Measurements from ENCODE around the gene DMBX1. TPM values are rescaled to one million over a fixed set of nuclear protein-coding genes. Genes with fewer than 3 reads are reported as not detected.

The DMBX1 gene
- total RNA-seq, 5 donors from 2014 or later (not counting 1 experiment from before 2014, with no cell fraction given), result not detected

DNA sequence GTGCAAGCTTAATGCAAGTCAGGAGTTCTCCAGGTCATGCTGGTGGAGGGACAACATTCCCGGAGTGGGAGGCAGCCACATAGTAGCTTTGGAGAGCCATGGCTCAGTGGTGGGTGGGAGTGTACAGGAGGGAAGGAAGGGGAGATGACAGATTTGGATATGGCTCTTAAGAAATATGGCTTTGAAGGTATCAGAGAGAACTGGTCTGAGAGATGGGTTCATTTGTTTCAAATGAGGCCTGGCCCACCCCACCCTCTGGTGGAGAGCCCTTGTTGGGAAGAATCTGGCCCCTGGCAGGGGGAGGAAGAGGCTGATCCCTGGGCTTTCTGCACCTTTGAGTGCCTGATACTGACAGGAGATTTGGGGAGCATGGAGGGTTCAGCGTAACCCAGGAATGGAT is 6.1 kb downstream of the DMBX1 start:
- Histone ChIP-seq H3K4me1 (ENCODE audit: control insufficient read depth in 1 of 2, extremely low read depth in 1 of 2, insufficient read depth in 2 of 2, low read length in 2 of 2) (peaks cover 0 to 3% of the 10 kb centered on the region in 2 experiments), H3K27ac (ENCODE audit: low read length) (no peak overlapping the region), H3K4me3 (ENCODE audit: control insufficient read depth in 1 of 2, extremely low read depth in 1 of 2, low read length in 1 of 2) (no peak overlapping the region), H3K9me3 (no peaks in the 10 kb centered on the region), H3K27me3 (replicated peaks in 1 of 2; ENCODE audit: control insufficient read depth in 2 of 2, extremely low read depth in 1 of 2, insufficient read depth in 2 of 2, low read length in 1 of 2) (peaks cover 23 to 63% of the 10 kb centered on the region in 2 experiments), H3K36me3 (ENCODE audit: control insufficient read depth in 2 of 2, extremely low read depth in 1 of 2, insufficient read depth in 1 of 2, low read length in 1 of 2) (no peaks in the 10 kb centered on the region)
- H3K27ac Mint-ChIP-seq, result no peak overlapping the region
- ChIA-PET POLR2A (no interaction called here), CTCF (no interaction called here)
- H3K4me1 Mint-ChIP-seq, result peaks cover 0 to 3% (median 0%) of the 10 kb centered on the region in 3 donors
- WGBS (ENCODE audit: insufficient coverage), result 75% methylated on average over 1 of the region's 2 CpGs
- peaks cover 48 to 68% of the 10 kb centered on the region in 2 donors for H3K27me3 Mint-ChIP-seq
- no peaks in the 10 kb centered on the region for H3K36me3 Mint-ChIP-seq
- ATAC-seq (replicated peaks in 1 of 4) (no peak), DNase-seq (no peak)
- no peaks in the 10 kb centered on the region for H3K9me3 Mint-ChIP-seq
- no peak overlapping the region for H3K4me3 Mint-ChIP-seq

DNA sequence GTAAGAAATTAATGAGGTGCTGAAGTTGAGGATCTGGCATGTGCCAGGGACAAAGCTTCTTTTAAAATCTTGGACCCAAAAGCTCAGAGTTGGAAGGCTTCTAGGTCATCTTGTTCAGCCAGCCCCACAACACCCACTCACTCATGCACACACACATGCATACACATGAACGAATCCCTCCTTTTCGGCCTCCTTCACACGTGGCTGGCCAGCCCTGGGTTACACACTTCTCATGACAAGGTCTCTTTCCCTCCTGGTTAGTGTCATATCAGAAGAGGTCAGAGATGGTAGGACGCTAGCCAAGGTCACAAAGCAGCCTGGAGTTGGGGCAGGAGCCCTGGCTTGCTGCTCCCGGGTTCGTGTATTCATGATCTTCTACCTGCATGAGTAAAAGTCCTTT is 6.9 kb downstream of the DMBX1 start:
- 57% methylated on average over 4 of the region's 6 CpGs for WGBS (ENCODE audit: insufficient coverage)
- Mint-ChIP-seq H3K27ac (no peak overlapping the region), H3K36me3 (no peaks in the 10 kb centered on the region), H3K4me1 (peaks cover 0 to 3% (median 0%) of the 10 kb centered on the region in 3 donors), H3K4me3 (no peak overlapping the region), H3K9me3 (no peaks in the 10 kb centered on the region), H3K27me3 (peaks cover 49 to 64% of the 10 kb centered on the region in 2 donors)
- ATAC-seq (replicated peaks in 1 of 4) (no peak), DNase-seq (no peak)
- Histone ChIP-seq H3K4me3 (ENCODE audit: control insufficient read depth in 1 of 2, extremely low read depth in 1 of 2, low read length in 1 of 2) (no peak overlapping the region), H3K9me3 (no peaks in the 10 kb centered on the region), H3K36me3 (ENCODE audit: control insufficient read depth in 2 of 2, extremely low read depth in 1 of 2, insufficient read depth in 1 of 2, low read length in 1 of 2) (no peaks in the 10 kb centered on the region), H3K27me3 (replicated peaks in 1 of 2; ENCODE audit: control insufficient read depth in 2 of 2, extremely low read depth in 1 of 2, insufficient read depth in 2 of 2, low read length in 1 of 2) (peaks cover 23 to 55% of the 10 kb centered on the region in 2 experiments), H3K27ac (ENCODE audit: low read length) (no peak overlapping the region), H3K4me1 (ENCODE audit: control insufficient read depth in 1 of 2, extremely low read depth in 1 of 2, insufficient read depth in 2 of 2, low read length in 2 of 2) (no peaks in the 10 kb centered on the region)
- ChIA-PET CTCF (no interaction called here), POLR2A (no interaction called here)

DNA sequence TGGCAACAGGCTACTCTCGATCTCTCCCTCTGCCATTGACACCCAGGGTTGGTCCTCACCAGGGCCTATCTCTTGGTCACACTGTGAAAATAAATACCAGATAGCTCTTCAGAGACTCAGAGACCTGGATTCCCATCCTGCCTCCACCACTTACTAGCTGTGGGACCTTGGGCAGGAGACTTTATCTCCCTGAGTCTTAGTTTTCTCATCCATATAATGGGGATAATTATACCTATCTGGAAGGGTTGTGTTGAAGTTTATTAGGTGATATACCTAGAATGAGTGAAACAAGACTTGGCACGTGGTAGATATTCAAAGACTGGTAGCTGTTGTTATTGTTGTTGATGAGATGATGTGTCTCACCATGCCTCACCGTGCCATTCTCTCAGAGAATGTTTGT is 7.4 kb downstream of the DMBX1 start:
- Mint-ChIP-seq H3K27me3 (peaks cover 46 to 61% of the 10 kb centered on the region in 2 donors), H3K9me3 (no peaks in the 10 kb centered on the region), H3K27ac (no peak overlapping the region), H3K36me3 (no peaks in the 10 kb centered on the region), H3K4me1 (no peaks in the 10 kb centered on the region), H3K4me3 (no peak overlapping the region)
- DNase-seq (no peak), ATAC-seq (replicated peaks in 1 of 4) (no peak)
- ChIA-PET CTCF (no interaction called here), POLR2A (no interaction called here)
- Histone ChIP-seq H3K27me3 (replicated peaks in 1 of 2; ENCODE audit: control insufficient read depth in 2 of 2, extremely low read depth in 1 of 2, insufficient read depth in 2 of 2, low read length in 1 of 2) (peaks cover 18 to 51% of the 10 kb centered on the region in 2 experiments), H3K27ac (ENCODE audit: low read length) (no peak overlapping the region), H3K4me3 (ENCODE audit: control insufficient read depth in 1 of 2, extremely low read depth in 1 of 2, low read length in 1 of 2) (no peak overlapping the region), H3K9me3 (no peaks in the 10 kb centered on the region), H3K36me3 (ENCODE audit: control insufficient read depth in 2 of 2, extremely low read depth in 1 of 2, insufficient read depth in 1 of 2, low read length in 1 of 2) (no peaks in the 10 kb centered on the region), H3K4me1 (ENCODE audit: control insufficient read depth in 1 of 2, extremely low read depth in 1 of 2, insufficient read depth in 2 of 2, low read length in 2 of 2) (no peaks in the 10 kb centered on the region)
- WGBS (ENCODE audit: insufficient coverage), result 50% methylated on average over 1 of the region's 3 CpGs

DNA sequence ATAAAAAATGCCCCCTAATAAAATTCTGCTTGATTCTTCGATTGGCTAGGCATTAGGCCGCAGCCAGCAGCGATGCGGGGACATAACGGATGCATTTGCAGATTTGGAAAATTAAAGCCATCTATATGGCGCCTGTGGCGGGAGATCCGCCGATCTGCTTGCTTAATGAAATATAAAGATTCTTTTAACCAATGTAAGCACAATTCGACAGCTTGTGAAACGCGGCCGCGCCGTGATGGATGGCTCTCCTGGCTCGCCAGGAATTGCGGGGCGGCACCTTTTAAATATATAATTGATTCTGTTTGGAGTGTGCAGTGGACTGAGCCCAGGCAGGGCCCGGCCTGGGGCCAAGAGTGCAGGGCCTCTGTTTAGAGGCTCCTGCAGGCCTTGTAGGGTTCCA is 8.0 kb downstream of the DMBX1 start:
- DNase-seq, result no peak
- H3K27ac Mint-ChIP-seq, result no peak overlapping the region
- ChIA-PET CTCF (no interaction called here), POLR2A (no interaction called here)
- no peak overlapping the region for H3K4me3 Mint-ChIP-seq
- Histone ChIP-seq H3K4me1 (ENCODE audit: control insufficient read depth in 1 of 2, extremely low read depth in 1 of 2, insufficient read depth in 2 of 2, low read length in 2 of 2) (no peaks in the 10 kb centered on the region), H3K27me3 (replicated peaks in 1 of 2; ENCODE audit: control insufficient read depth in 2 of 2, extremely low read depth in 1 of 2, insufficient read depth in 2 of 2, low read length in 1 of 2) (peaks cover 13 to 49% of the 10 kb centered on the region in 2 experiments), H3K36me3 (ENCODE audit: control insufficient read depth in 2 of 2, extremely low read depth in 1 of 2, insufficient read depth in 1 of 2, low read length in 1 of 2) (no peaks in the 10 kb centered on the region), H3K4me3 (ENCODE audit: control insufficient read depth in 1 of 2, extremely low read depth in 1 of 2, low read length in 1 of 2) (no peak overlapping the region), H3K9me3 (no peaks in the 10 kb centered on the region), H3K27ac (ENCODE audit: low read length) (no peak overlapping the region)
- no peaks in the 10 kb centered on the region for H3K9me3 Mint-ChIP-seq
- H3K4me1 Mint-ChIP-seq, result no peaks in the 10 kb centered on the region
- 83% methylated on average over 9 of the region's 19 CpGs for WGBS (ENCODE audit: insufficient coverage)
- ATAC-seq (replicated peaks in 1 of 4), result no peak
- H3K27me3 Mint-ChIP-seq, result peaks cover 44 to 59% of the 10 kb centered on the region in 2 donors
- no peaks in the 10 kb centered on the region for H3K36me3 Mint-ChIP-seq

DNA sequence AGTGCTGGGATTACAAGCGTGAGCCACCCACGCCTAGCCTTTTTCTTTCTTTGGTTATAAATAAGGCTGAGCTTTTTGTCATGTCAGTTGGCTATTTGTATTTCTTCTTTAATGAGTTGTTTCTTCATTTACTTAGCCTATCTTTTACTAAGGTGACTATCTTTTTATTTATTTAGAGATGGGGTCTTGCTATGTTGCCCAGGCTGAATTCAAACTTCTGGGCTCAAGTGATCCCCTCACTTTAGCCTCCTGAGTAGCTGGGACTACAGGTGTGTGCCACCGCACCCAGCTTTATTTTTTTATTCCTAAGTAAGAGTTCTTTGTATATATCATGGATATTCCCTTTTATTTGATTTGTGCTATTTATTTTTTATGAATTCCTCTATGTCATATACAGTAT is 11.9 kb downstream of the DMBX1 start:
- H3K9me3 Mint-ChIP-seq, result no peaks in the 10 kb centered on the region
- WGBS (ENCODE audit: insufficient coverage), result no CpG with 5 or more reads among the region's 3 CpGs
- ChIA-PET POLR2A (no interaction called here), CTCF (no interaction called here)
- Histone ChIP-seq H3K9me3 (no peaks in the 10 kb centered on the region), H3K27ac (ENCODE audit: low read length) (no peak overlapping the region), H3K27me3 (replicated peaks in 1 of 2; ENCODE audit: control insufficient read depth in 2 of 2, extremely low read depth in 1 of 2, insufficient read depth in 2 of 2, low read length in 1 of 2) (peaks cover 4 to 19% of the 10 kb centered on the region in 2 experiments), H3K36me3 (ENCODE audit: control insufficient read depth in 2 of 2, extremely low read depth in 1 of 2, insufficient read depth in 1 of 2, low read length in 1 of 2) (no peaks in the 10 kb centered on the region), H3K4me1 (ENCODE audit: control insufficient read depth in 1 of 2, extremely low read depth in 1 of 2, insufficient read depth in 2 of 2, low read length in 2 of 2) (no peaks in the 10 kb centered on the region), H3K4me3 (ENCODE audit: control insufficient read depth in 1 of 2, extremely low read depth in 1 of 2, low read length in 1 of 2) (no peak overlapping the region)
- H3K4me1 Mint-ChIP-seq, result no peaks in the 10 kb centered on the region
- H3K27ac Mint-ChIP-seq, result no peak overlapping the region
- H3K36me3 Mint-ChIP-seq, result no peaks in the 10 kb centered on the region
- H3K27me3 Mint-ChIP-seq, result peaks cover 31 to 38% of the 10 kb centered on the region in 2 donors
- H3K4me3 Mint-ChIP-seq, result no peak overlapping the region
- ATAC-seq (replicated peaks in 1 of 4) (no peak), DNase-seq (no peak)

DNA sequence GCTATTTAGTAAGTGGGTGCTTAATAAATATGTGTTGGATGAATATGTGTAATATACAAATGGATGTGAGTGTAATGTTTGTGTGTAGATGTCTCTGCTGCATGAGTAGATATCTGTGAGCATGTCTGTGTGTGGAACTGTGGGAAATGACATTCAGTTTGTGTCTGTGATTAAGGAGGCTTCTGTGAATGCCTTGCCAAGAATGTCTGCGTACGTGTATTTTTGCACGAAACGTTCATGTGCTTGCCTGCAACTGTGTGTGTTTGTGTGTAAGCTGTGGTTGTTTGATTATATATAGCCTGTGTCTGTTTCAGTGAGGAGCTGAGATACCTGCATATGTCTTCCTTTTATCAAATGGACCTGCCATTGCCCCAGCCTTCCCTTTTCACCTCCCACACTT is 13.8 kb downstream of the DMBX1 start:
- DNase-seq (no peak), ATAC-seq (replicated peaks in 1 of 4) (no peak)
- Mint-ChIP-seq H3K4me1 (no peaks in the 10 kb centered on the region), H3K9me3 (no peaks in the 10 kb centered on the region), H3K27me3 (peaks cover 35 to 37% of the 10 kb centered on the region in 2 donors), H3K27ac (no peak overlapping the region), H3K4me3 (no peak overlapping the region), H3K36me3 (no peaks in the 10 kb centered on the region)
- ChIA-PET POLR2A (no interaction called here), CTCF (no interaction called here)
- H3K4me1 ChIP-seq (ENCODE audit: control insufficient read depth in 1 of 2, extremely low read depth in 1 of 2, insufficient read depth in 2 of 2, low read length in 2 of 2), result no peaks in the 10 kb centered on the region
- no peaks in the 10 kb centered on the region for H3K36me3 ChIP-seq (ENCODE audit: control insufficient read depth in 2 of 2, extremely low read depth in 1 of 2, insufficient read depth in 1 of 2, low read length in 1 of 2)
- H3K27ac ChIP-seq (ENCODE audit: low read length), result no peak overlapping the region
- no peaks in the 10 kb centered on the region for H3K9me3 ChIP-seq
- H3K27me3 ChIP-seq (replicated peaks in 1 of 2; ENCODE audit: control insufficient read depth in 2 of 2, extremely low read depth in 1 of 2, insufficient read depth in 2 of 2, low read length in 1 of 2), result peaks cover 2 to 26% of the 10 kb centered on the region in 2 experiments
- 88% methylated on average over 4 of the region's 4 CpGs for whole genome bisulfite sequencing (ENCODE audit: insufficient coverage)
- H3K4me3 ChIP-seq (ENCODE audit: control insufficient read depth in 1 of 2, extremely low read depth in 1 of 2, low read length in 1 of 2), result no peak overlapping the region

Measured in T-cell (primary cell).